GM10266 (cell line): ENCODE measurements around the gene SLC2A1.

ENCODE experiments used
- DNase-seq: peaks from one replicate; pipeline ENCODE4 v3.0.0; 2012; ENCODE audit errors: extremely low spot score
- TF ChIP-seq, protein P1 (sequence below): IDR thresholded peaks from 2 replicates; pipeline ENCODE4 v1.5.1; 2012; ENCODE audit warnings: mild to moderate bottlenecking, low read depth; ENCODE audit not compliant: control insufficient read depth, insufficient read depth; ENCODE audit errors: missing control alignments

Gene SLC2A1

DNA sequence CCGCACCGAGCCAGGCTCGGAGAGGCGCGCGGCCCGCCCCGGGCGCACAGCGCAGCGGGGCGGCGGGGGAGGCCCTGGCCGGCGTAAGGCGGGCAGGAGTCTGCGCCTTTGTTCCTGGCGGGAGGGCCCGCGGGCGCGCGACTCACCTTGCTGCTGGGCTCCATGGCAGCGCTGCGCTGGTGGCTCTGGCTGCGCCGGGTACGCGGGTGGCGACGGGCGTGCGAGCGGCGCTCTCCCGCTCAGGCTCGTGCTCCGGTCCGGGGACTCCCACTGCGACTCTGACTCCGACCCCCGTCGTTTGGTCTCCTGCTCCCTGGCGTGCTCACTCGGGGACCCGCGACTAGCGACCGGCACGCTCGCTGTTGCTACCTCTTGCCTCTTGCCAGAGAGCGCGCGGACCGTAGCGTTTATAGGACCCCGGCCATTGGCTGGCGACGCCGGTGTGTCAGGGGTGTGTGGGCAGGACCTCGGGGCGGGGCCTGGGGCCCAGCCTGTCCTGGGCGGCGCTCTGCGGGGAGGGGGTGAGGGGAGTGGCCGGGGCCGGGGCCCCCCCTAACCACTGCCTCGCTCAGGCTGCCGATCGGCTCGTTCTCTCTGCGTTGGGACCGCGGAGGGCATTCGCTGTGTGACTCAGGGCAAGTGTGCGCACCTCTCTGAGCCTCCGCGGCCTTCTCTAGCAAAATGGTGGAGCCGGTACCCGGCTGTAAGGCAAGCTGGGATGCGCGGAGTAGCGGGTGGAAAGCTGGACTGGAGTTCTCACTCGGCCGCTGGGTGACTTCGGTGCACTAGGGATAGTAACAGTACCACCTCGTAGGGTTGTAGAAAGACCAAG lies at the start of gene SLC2A1:
SLC2A1 (minus strand) TSS at position 381 of the 832 bp plus-strand sequence; CDS start at position 164, 217 bp downstream.
- TF ChIP-seq, protein P1, sequence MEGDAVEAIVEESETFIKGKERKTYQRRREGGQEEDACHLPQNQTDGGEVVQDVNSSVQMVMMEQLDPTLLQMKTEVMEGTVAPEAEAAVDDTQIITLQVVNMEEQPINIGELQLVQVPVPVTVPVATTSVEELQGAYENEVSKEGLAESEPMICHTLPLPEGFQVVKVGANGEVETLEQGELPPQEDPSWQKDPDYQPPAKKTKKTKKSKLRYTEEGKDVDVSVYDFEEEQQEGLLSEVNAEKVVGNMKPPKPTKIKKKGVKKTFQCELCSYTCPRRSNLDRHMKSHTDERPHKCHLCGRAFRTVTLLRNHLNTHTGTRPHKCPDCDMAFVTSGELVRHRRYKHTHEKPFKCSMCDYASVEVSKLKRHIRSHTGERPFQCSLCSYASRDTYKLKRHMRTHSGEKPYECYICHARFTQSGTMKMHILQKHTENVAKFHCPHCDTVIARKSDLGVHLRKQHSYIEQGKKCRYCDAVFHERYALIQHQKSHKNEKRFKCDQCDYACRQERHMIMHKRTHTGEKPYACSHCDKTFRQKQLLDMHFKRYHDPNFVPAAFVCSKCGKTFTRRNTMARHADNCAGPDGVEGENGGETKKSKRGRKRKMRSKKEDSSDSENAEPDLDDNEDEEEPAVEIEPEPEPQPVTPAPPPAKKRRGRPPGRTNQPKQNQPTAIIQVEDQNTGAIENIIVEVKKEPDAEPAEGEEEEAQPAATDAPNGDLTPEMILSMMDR = no peak
- DNase-seq = peak; percentile 98

DNA sequence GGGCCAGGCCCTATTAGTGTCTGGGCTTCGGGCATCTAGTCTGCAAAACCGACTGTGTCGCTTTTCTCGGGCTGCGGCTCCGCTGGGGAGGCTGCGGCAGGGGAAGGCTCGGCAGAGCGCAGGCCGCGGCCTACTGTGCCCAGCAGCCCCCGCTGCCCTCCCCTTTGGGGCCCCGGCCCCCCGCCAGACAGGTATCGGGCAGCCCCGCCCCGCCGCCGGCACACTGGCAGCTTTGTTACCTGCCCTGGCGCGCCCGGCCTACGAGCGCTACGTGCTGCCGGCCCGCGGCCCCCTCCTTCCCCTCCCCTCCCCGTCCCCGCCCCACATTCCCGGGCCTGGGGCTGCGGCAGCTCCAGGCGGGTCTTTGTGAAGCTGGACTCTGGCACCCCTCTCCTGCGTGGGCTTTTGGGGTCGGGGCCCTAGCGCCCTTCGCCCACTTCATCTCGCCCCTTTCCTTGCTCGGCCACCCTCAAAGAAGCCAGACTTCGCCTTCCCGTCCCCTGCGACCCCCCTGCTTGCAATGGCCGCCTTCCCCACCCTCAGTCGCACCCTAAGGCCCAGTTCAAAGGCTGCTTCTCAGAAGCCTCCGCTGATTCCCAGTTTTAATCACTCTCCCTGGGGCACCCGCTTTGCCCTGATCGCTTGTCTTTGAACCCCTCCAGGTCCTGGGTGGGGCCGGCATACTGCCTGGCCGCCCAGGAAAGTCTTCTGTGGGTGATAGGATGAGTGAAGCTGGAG lies 48.9 kb upstream of the SLC2A1 start:
- TF ChIP-seq, protein P1 = no peak
- no peak for DNase-seq

DNA sequence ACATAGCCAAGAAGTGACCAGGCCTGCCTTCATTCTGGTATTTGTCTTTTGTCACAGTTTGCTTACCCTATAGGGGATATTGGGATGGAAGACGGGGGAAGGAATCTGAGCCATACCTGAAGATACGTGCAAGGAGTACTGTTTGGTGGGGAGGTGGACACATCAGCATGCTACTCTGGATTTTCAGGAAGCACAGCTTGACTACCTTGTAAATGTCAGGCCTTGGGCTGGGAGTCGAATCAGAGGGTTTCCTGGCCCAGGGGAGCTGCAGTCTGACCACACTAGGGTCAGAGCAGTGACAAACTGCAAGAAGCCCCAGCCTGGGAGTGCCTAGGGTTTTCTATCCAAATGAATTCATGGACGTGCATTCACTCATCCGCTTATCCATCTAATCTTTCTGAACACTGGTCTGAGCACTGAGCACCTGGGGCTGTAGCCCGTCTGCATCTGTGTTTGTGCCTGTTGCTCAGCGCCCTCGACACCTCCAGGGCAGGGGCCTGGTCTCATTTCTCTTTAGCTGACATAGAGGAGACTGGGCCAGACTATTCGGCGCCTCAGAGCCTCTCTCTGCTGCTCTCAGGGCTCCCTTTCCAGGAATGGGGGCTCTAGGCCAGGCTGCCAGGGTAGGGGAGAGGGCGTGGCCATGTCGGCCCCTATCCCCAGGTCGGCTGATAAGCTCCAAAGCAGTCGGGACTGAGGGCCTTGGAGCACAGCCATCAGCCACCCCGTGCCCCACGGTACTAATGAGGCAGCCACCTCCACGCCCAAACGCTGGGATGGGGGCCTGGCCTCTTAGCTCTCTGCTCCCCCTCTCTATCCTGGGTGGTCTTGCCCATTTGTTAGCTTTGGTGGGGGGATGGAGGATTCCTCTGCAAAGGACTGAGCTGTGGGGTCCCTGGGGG lies 47.0 kb upstream of the SLC2A1 start:
- no peak for DNase-seq
- TF ChIP-seq, protein P1 = no peak

DNA sequence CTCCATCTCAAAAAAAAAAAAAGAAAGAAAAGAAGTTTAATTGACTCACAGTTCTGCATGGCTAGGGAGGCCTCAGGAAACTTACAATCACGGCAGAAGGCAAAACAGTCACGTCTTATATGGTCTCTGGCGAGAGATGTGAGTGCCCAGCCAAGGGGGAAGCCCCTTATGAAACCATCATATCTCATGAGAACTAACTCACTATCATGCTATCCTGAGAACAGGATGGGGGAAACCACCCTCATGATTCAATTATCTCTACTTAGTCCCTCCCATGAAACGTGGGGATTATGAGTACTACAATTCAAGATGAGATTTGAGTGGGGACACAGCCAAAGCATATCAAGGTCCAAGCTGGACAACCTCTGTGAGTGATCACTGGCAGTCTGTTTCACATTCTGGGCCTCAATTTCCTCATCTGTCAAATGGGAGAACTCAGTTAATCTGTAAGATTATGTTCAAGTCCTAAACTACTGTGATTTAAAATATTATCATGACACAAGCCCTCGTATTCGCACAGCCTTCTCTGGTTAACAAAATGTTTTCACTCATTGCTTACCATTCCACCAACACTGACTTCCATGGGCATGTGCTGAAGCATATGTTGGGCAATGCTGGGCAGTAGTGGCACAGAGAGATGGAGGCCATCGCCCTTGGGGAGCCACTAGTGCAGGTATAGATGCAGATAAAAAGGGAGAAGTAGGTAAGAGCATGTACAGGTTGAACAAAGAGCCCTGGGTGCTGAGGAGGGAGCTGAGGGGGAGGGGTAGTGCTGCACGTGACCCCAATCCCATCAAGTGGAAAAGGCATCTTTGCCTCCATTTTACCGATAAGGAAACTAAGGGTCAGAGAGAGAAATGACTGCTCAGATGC lies 46.2 kb upstream of the SLC2A1 start:
- TF ChIP-seq, protein P1 = no peak
- no peak for DNase-seq

DNA sequence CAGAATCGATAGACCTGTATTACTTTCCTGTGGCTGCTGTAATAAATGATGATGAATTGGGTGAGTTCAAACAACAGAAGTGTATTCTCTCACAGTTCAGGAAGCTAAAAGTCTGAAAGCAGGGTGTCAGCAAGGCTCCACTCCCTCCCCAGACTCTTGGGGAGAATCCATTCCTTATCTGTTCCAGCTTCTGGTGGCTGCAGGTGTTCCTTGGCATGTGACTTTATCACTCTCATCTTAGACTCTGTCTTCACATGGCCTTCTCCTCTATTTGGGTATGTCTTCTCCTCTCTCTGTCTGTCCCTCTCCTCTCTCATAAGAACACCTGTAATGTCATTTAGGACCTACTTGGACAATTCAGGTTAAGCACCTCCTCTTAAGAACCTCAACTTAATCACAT lies 44.1 kb upstream of the SLC2A1 start:
- no peak for DNase-seq
- TF ChIP-seq, protein P1 = no peak

DNA sequence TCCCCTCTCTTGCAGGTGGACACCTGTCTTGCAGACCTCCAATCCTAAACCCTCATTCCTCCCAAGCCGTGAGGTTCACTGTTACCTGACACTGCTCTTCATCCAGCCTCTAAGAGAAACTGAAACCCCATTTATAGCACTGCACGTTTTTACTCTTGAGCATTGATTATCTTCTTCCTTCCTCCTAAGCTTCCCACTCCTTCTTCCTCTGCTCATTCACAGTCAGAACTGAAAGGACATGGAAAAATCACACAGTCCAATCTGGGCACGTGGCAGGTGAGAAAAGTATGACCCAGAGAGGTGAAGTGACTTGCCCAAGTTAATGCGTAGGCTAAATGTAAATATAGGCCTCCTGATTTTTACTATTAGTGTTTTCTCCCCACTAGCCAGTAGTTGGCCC lies 43.4 kb upstream of the SLC2A1 start:
- DNase-seq = no peak
- TF ChIP-seq, protein P1 = no peak
